ENCODE measurements around the gene LIMK2. TPM values are rescaled to one million over a fixed set of nuclear protein-coding genes. Genes with fewer than 3 reads are reported as not detected.

LIMK2 gene
- total RNA-seq, 1 donor from 2014 or later: 18.4 TPM

- Histone ChIP-seq H3K4me1 (peaks cover 5 to 38% of the 10 kb centered on the region in 2 donors), H3K27me3 (no peaks in the 10 kb centered on the region), H3K4me3 (no peak overlapping the region), H3K9me3 (no peaks in the 10 kb centered on the region), H3K36me3 (peaks cover 11 to 21% of the 10 kb centered on the region in 2 donors), H3K27ac (peak overlapping the region; percentile 76 to 77)
- TF ChIP-seq CTCF (IDR thresholded peaks at IDR 0.05): peak in 2 of 3 experiments; percentile 1 to 13
- DNase-seq (ENCODE audit: low spot score in 2 of 2): peak; percentile 29 to 90
- intact Hi-C loops (cut with DNase I): loop anchor here (1.0 kb wide), 1 partner anchor 17 kb away; the partner anchor contains the start of gene RNF185
Observed at GRCh38 chr22:31177420-31178162, 34.5 kb upstream of the LIMK2 start.

GRCh38 chr22:31178859-31179258 is 33.2 kb upstream of the LIMK2 start:
- no peak for DNase-seq (ENCODE audit: low spot score in 2 of 2)
- Histone ChIP-seq H3K4me1 (peaks cover 5 to 35% of the 10 kb centered on the region in 2 donors), H3K36me3 (peaks cover 15 to 21% of the 10 kb centered on the region in 2 donors), H3K9me3 (no peaks in the 10 kb centered on the region), H3K27ac (peak overlapping the region in 1 of 2 donors; percentile 76), H3K4me3 (no peak overlapping the region), H3K27me3 (no peaks in the 10 kb centered on the region)
- intact Hi-C loops (cut with DNase I): no loop called here
- no peak for TF ChIP-seq CTCF (IDR thresholded peaks at IDR 0.05)

- no peaks in the 10 kb centered on the region for H3K27me3 ChIP-seq
- DNase-seq (ENCODE audit: low spot score in 2 of 2): no peak
- intact Hi-C loops (cut with DNase I): no loop called here
- H3K4me1 ChIP-seq: peaks cover 5 to 32% of the 10 kb centered on the region in 2 donors
- no peaks in the 10 kb centered on the region for H3K9me3 ChIP-seq
- no peak overlapping the region for H3K4me3 ChIP-seq
- TF ChIP-seq CTCF (IDR thresholded peaks at IDR 0.05): no peak
- H3K36me3 ChIP-seq: peaks cover 15 to 21% of the 10 kb centered on the region in 2 donors
- peak overlapping the region in 1 of 2 donors; percentile 76 for H3K27ac ChIP-seq
Observed at GRCh38 chr22:31179345-31179744, 32.8 kb upstream of the LIMK2 start.

GRCh38 chr22:31184015-31184414 is 28.1 kb upstream of the LIMK2 start:
- intact Hi-C loops (cut with DNase I): no loop called here
- Histone ChIP-seq H3K4me1 (peaks cover 0 to 7% of the 10 kb centered on the region in 2 donors), H3K27ac (no peak overlapping the region), H3K36me3 (peaks cover 31 to 38% of the 10 kb centered on the region in 2 donors), H3K4me3 (no peak overlapping the region), H3K27me3 (no peaks in the 10 kb centered on the region), H3K9me3 (no peaks in the 10 kb centered on the region)
- TF ChIP-seq CTCF (IDR thresholded peaks at IDR 0.05): no peak
- no peak for DNase-seq (ENCODE audit: low spot score in 2 of 2)

GRCh38 chr22:31185056-31185455 is 27.0 kb upstream of the LIMK2 start:
- intact Hi-C loops (cut with DNase I): no loop called here
- no peak overlapping the region for H3K27ac ChIP-seq
- H3K27me3 ChIP-seq: no peaks in the 10 kb centered on the region
- H3K4me3 ChIP-seq: no peak overlapping the region
- TF ChIP-seq CTCF (IDR thresholded peaks at IDR 0.05): no peak
- no peak for DNase-seq (ENCODE audit: low spot score in 2 of 2)
- peaks cover 32 to 43% of the 10 kb centered on the region in 2 donors for H3K36me3 ChIP-seq
- no peaks in the 10 kb centered on the region for H3K9me3 ChIP-seq
- no peaks in the 10 kb centered on the region for H3K4me1 ChIP-seq

Measured in ascending aorta (tissue), 2 donors.